CD4-positive, alpha-beta T cell (primary cell): Measurements from ENCODE around the gene WWOX. TPM values are rescaled to one million over a fixed set of nuclear protein-coding genes. Genes with fewer than 3 reads are reported as not detected.

Source experiments
- ATAC-seq: fragments of 200-7000 bp; cut with Tn5 transposase; one replicate; pipeline ENCODE4 v1.10.0; 2022; ENCODE audit warnings: mild to moderate bottlenecking; ENCODE audit not compliant: poor library complexity
- CTCF ChIA-PET: fragments of 350-600 bp; sonication (Branson Sonifier 250); formaldehyde crosslinking; loops from one replicate; lab custom pipeline; 2021; ENCODE audit warnings: antibody characterized with exemption, inconsistent platforms; lab: Charles Lee
- POLR2A ChIA-PET: fragments of 350-600 bp; sonication (Branson Sonifier 250); formaldehyde crosslinking; loops from one replicate; lab custom pipeline; 2021; ENCODE audit warnings: antibody characterized with exemption, inconsistent platforms; lab: Charles Lee
- DNase-seq, 14 experiments: peaks; one replicate each; pipeline ENCODE4 v3.0.0-alpha.2; 2013 to 2020; ENCODE audit warnings: mixed read lengths in 2 of 14
- H3K27ac ChIP-seq, 2 donors: one replicate each; pipeline versions ENCODE4 v1.5.1 to v1.7.0; 2013; ENCODE audit warnings: low read length in 2 of 2, low read depth in 1 of 2, mild to moderate bottlenecking in 1 of 2
- H3K27me3 ChIP-seq, 2 experiments: 1 replicate in 1 of 2; 2 replicates in 1 of 2; pipeline versions ENCODE4 v1.6.1 to v1.7.0; 2013; ENCODE audit warnings: low read length in 2 of 2, control low read depth in 1 of 2, mild to moderate bottlenecking in 1 of 2, moderate library complexity in 1 of 2; ENCODE audit not compliant: insufficient read depth in 2 of 2, control insufficient read depth in 1 of 2
- H3K36me3 ChIP-seq: one replicate; pipeline ENCODE4 v1.6.1; 2013; ENCODE audit warnings: low read length, control low read depth; ENCODE audit not compliant: insufficient read depth
- H3K4me1 ChIP-seq: one replicate; pipeline ENCODE4 v1.6.1; 2013; ENCODE audit warnings: low read length, control low read depth; ENCODE audit not compliant: insufficient read depth
- H3K4me3 ChIP-seq: one replicate; pipeline ENCODE4 v1.5.1; 2013; ENCODE audit warnings: mild to moderate bottlenecking, low read length, moderate library complexity
- H3K9me3 ChIP-seq, 2 experiments: 1 replicate in 1 of 2; 2 replicates in 1 of 2; pipeline versions ENCODE4 v1.6.1 to v1.7.0; 2013; ENCODE audit warnings: low read length in 2 of 2, mild to moderate bottlenecking in 2 of 2, control low read depth in 1 of 2, moderate library complexity in 1 of 2; ENCODE audit not compliant: control insufficient read depth in 1 of 2, insufficient read depth in 1 of 2
- H3K27ac Mint-ChIP-seq: one replicate; pipeline ENCODE4 v1.8.0; 2020; ENCODE audit warnings: mixed read lengths
- H3K27me3 Mint-ChIP-seq: one replicate; pipeline ENCODE4 v1.8.0; 2021; ENCODE audit warnings: mixed read lengths
- H3K36me3 Mint-ChIP-seq: one replicate; pipeline ENCODE4 v1.8.0; 2021; ENCODE audit warnings: low read depth, mixed read lengths
- H3K4me1 Mint-ChIP-seq: one replicate; pipeline ENCODE4 v1.8.0; 2021; ENCODE audit warnings: low read depth, mixed read lengths
- H3K4me3 Mint-ChIP-seq: one replicate; pipeline ENCODE4 v1.8.0; 2020; ENCODE audit warnings: mild to moderate bottlenecking, mixed read lengths
- H3K9me3 Mint-ChIP-seq: one replicate; pipeline ENCODE4 v1.8.0; 2020; ENCODE audit warnings: mixed read lengths
- intact Hi-C, 2 experiments: fragments of 100-400 bp; cut with DNase I in 1 of 2; cut with micrococcal nuclease in 1 of 2; formaldehyde crosslinking; loops; one replicate each; pipeline versions ENCODE4 v1.15.1 to v1.9.0; 2023 to 2025; cut with DNase I, micrococcal nuclease
- total RNA-seq, 174 experiments: library from RNA in 2 of 174; stranded (reverse) in 2 of 174; gene quantifications; one replicate each; pipeline ENCODE4 v1.2.3 and lab custom pipeline; 2021 to 2026
- TF ChIP-seq, protein P1 (sequence below): fragments of 200-600 bp; IDR thresholded peaks from one replicate; pipeline ENCODE4 v1.8.0; 2022; ENCODE audit warnings: antibody characterized with exemption, mild to moderate bottlenecking

The WWOX gene
- total RNA-seq, 2 experiments from 2014 or later: 19.3 to 21.7 TPM

GRCh38 chr16:79114759-79115158 lies 1015.3 kb downstream of the WWOX start:
- CTCF ChIA-PET: no interaction called here
- no peaks in the 10 kb centered on the region for H3K27me3 Mint-ChIP-seq
- TF ChIP-seq, protein P1, sequence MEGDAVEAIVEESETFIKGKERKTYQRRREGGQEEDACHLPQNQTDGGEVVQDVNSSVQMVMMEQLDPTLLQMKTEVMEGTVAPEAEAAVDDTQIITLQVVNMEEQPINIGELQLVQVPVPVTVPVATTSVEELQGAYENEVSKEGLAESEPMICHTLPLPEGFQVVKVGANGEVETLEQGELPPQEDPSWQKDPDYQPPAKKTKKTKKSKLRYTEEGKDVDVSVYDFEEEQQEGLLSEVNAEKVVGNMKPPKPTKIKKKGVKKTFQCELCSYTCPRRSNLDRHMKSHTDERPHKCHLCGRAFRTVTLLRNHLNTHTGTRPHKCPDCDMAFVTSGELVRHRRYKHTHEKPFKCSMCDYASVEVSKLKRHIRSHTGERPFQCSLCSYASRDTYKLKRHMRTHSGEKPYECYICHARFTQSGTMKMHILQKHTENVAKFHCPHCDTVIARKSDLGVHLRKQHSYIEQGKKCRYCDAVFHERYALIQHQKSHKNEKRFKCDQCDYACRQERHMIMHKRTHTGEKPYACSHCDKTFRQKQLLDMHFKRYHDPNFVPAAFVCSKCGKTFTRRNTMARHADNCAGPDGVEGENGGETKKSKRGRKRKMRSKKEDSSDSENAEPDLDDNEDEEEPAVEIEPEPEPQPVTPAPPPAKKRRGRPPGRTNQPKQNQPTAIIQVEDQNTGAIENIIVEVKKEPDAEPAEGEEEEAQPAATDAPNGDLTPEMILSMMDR: no peak

GRCh38 chr16:79121906-79122305 lies 1022.5 kb downstream of the WWOX start:
- ATAC-seq: no peak
- no peaks in the 10 kb centered on the region for H3K9me3 Mint-ChIP-seq
- Histone ChIP-seq H3K4me3 (no peak overlapping the region), H3K27ac (no peak overlapping the region), H3K27me3 (no peaks in the 10 kb centered on the region), H3K4me1 (no peaks in the 10 kb centered on the region), H3K9me3 (no peaks in the 10 kb centered on the region), H3K36me3 (no peaks in the 10 kb centered on the region)
- CTCF ChIA-PET: no interaction called here
- no peaks in the 10 kb centered on the region for H3K4me1 Mint-ChIP-seq
- no peak overlapping the region for H3K4me3 Mint-ChIP-seq
- TF ChIP-seq, protein P1: no peak
- intact Hi-C loops: no loop called here
- no peaks in the 10 kb centered on the region for H3K36me3 Mint-ChIP-seq
- no peaks in the 10 kb centered on the region for H3K27me3 Mint-ChIP-seq
- POLR2A ChIA-PET: no interaction called here
- H3K27ac Mint-ChIP-seq: no peak overlapping the region
- DNase-seq: no peak

More at GRCh38 chr16:79114759-79115158, 1015.3 kb downstream of the WWOX start:
- Mint-ChIP-seq H3K36me3 (no peaks in the 10 kb centered on the region), H3K9me3 (no peaks in the 10 kb centered on the region), H3K4me1 (no peaks in the 10 kb centered on the region), H3K4me3 (no peak overlapping the region), H3K27ac (no peak overlapping the region)
- Histone ChIP-seq H3K27me3 (no peaks in the 10 kb centered on the region), H3K4me1 (no peaks in the 10 kb centered on the region), H3K4me3 (no peak overlapping the region), H3K36me3 (no peaks in the 10 kb centered on the region), H3K9me3 (no peaks in the 10 kb centered on the region), H3K27ac (no peak overlapping the region)
- POLR2A ChIA-PET: no interaction called here
- ATAC-seq: no peak
- intact Hi-C loops: no loop called here
- no peak for DNase-seq

DNA sequence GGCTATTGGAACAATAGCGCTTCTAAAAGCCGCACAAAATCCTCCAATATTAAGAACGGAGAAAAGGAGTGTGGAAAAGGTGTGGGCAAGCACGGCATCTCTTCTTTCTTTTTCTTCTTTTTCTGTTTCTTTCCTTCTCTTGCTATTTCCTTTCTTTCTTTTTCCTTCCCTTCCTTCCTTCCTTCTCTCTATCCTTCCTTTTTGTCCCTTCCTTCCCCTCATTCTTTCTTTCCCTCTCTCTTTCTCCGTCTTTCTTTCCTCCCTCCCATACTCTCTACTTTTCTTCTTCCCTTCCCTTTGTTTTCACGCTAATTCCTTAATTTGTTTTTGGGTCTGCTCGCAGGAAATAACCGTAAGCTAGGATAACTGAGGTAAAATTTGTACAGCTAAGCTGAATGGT lies 1022.9 kb downstream of the WWOX start:
- TF ChIP-seq, protein P1: no peak
- Histone ChIP-seq H3K36me3 (no peaks in the 10 kb centered on the region), H3K27me3 (no peaks in the 10 kb centered on the region), H3K9me3 (no peaks in the 10 kb centered on the region), H3K4me1 (no peaks in the 10 kb centered on the region), H3K27ac (no peak overlapping the region), H3K4me3 (no peak overlapping the region)
- CTCF ChIA-PET: no interaction called here
- intact Hi-C loops: no loop called here
- Mint-ChIP-seq H3K9me3 (no peaks in the 10 kb centered on the region), H3K4me3 (no peak overlapping the region), H3K36me3 (no peaks in the 10 kb centered on the region), H3K27me3 (no peaks in the 10 kb centered on the region), H3K27ac (no peak overlapping the region), H3K4me1 (no peaks in the 10 kb centered on the region)
- ATAC-seq (no peak), DNase-seq (no peak)
- POLR2A ChIA-PET: interaction anchor here (0.7 kb wide), 1 partner anchor 339 kb away, joined by 3 read pairs; no protein-coding TSS in a partner anchor
